ENCODE data around the gene GTPBP3.
A peak's percentile ranks its signal among the peaks of the same experiment; 100 is the strongest.

Gene GTPBP3

DNA sequence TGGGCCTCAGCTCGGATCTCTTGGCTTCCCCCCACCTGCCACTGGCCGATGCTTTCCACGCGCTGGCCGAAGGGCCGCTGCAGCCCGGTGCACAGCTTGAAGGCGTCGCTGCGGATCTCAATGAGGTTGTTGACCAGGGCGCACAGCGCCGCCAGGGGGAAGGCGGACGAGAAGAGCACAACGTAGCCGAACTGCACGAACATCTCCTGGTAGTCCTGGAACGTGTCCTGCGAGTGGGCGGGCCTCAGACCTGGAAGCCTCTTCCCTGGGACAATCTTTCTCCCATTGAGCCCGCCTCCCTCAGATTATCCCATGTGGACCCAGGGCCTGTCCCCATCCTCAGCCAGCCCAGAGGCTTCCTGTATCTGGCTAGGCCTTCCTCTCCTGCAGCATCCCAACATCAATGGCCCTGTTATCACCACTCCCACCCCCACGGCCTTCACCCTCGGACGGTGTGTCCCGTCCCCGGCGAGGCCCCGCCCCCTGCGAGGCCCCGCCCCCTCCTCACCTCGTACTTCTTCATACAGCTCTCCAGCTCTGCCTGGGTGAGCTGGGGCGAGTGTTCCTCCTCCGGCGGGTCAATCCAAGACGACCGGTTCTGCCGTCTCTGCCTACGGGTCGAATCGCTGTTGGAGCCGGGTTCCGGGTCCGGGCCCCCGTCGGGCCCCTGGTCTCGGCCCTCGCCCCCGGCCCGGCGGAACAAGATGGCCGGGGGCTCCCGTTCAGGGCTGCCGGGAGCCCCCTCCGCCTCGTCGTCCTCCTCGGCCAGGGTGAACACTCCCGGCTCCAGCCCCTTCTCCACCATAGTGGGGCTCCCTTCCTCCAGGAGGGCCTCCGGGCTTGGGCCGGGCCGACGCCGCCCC, 9.5 kb upstream of the GTPBP3 start:
- DNase-seq (ENCODE audit: low read depth), result peak; percentile 90

- no peak for DNase-seq (ENCODE audit: low read depth)
These were observed 8.6 kb upstream of the GTPBP3 start for GRCh38 chr19:17328517-17329365.

DNA sequence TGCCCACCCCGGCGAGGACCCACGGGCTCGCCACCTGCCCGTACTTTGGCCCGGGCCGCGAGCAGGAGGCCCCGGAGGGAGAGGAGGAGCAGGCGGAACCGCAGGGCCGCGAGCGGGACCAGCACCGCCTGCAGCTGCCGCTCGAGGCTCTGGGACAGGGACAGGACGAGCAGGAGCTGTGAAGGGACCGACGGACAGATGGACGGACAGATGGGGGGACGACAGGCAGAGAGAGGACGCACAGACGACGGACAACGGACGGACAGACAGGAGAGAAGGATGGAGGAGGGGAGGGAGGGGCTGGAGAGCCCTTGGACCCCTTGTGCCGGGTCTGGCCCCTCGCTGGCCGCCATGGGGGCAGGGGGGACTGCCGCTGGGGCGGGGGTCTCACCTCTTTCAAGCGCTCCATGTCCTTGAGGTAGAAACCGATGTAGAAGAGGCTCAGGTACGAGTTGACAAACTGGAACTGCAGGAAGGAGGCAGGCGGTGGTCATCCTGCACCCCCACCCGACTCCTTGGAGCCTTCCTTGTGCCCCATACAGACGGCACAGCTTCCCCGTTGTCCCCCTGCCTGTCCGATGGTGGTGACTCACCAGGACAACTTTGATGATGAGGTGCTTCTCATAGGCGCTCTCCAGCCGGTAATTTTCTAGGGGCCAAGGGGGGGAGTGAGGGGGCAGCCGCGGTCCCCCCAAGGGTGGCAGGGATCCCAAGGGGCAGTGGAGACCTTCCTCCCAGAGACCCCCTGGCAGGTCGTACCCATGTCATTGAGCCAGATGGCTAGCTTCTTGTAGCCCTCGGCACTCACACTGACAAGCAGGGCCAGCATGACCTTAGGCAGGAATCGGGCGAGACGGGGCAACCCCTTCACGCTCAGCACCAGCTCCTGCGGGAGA, 7.7 kb upstream of the GTPBP3 start:
- no peak for DNase-seq (ENCODE audit: low read depth)

DNA sequence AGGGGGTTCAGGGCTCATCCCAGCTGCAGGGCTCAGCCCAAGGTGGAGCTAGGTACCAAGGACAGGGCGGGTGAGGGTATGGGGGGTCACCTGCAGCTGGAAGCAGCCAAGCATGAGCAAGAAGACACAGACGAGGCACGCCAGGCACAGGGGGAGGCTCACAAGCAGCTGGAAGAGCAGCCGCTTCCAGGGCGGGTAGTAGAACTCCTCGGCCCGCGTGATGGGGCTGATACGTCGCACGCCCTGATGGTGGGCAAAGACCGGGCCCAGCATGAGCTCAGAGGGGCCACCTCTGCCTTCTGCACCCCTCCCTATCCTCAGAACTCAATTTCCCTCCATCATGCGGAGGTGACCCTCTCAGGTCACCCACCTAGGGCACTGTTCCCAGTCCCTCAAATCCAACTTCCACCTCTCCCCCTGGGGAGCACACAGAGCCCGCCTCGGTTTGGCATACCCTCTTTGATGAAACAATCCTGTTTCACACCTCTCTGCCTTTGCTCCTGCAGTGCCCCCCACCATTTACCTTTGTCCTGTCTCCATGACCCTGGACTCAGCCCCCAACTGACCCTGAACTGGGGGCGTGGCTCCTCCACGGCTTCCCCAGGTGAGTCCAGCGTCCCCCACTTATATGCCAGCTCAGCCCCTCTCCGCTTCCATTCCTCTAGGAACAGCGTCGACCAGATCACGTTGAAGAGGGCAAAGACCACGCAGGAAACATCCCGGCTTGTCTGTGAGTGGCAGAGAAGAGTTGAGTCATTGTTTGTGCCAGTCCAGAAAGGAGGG, 6.9 kb upstream of the GTPBP3 start:
- DNase-seq (ENCODE audit: low read depth), result no peak

GRCh38 chr19:17331045-17331558, 6.3 kb upstream of the GTPBP3 start:
- DNase-seq (ENCODE audit: low read depth), result no peak

DNA sequence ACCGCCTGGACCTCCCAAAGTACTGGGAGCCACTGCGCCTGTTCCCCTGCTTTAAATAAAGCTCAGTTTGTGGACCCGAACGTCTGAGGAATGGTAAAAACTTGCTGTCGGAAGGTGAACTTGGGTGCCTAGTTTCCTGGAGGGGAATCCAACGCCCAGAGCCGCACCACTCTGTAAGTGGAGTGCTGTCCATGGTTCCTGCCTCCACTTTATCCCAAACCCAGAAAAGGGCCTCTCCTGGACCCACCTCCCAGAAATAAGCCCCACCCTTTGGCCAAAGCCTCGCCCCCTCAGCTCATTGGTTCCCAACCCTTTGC, 5.0 kb upstream of the GTPBP3 start:
- no peak for DNase-seq (ENCODE audit: low read depth)

DNA sequence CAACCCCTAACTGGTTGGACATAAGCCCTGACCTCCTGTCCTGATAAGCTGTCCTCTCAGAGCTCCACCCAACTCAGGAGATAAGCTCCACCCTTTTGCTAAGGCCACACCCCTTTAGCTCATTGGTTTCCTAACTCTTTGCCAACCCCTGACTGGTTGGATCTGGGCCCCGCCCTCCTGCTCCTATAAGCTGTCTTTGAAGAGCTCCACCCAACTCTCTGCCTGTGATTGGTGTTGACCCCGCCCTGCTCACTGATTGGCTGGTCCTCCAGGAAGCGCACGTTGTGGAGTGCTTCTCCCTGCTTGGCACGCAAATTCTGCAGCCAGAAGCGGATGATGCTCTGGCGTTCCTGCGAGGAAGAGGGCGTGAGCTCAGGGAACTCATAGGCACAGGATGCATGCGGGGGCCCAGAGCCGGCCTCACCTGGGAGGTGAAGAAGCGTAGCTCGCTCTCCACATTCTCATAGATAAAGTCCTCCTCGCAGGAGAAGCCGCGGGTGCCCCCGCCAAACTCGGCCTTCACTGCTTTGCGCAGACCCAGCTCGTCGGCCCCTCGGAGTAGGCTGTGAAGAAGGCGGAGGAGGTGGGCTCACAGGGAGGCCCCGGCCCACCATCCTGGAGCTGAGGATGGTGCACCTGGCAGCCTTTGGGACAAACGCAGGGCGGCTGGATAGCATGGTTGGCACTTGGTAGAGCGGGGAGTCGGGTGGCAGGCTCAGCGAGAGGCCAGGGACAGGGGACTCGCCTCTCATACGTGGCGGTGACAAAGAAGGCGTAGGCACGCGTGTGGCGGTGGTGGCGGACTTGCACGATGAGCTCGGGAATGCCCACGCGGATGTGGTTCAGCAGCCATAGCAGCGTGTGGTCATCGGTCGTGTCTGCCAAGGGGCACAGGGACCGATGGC, 4.4 kb upstream of the GTPBP3 start:
- peak; percentile 75 for DNase-seq (ENCODE audit: low read depth)

DNA sequence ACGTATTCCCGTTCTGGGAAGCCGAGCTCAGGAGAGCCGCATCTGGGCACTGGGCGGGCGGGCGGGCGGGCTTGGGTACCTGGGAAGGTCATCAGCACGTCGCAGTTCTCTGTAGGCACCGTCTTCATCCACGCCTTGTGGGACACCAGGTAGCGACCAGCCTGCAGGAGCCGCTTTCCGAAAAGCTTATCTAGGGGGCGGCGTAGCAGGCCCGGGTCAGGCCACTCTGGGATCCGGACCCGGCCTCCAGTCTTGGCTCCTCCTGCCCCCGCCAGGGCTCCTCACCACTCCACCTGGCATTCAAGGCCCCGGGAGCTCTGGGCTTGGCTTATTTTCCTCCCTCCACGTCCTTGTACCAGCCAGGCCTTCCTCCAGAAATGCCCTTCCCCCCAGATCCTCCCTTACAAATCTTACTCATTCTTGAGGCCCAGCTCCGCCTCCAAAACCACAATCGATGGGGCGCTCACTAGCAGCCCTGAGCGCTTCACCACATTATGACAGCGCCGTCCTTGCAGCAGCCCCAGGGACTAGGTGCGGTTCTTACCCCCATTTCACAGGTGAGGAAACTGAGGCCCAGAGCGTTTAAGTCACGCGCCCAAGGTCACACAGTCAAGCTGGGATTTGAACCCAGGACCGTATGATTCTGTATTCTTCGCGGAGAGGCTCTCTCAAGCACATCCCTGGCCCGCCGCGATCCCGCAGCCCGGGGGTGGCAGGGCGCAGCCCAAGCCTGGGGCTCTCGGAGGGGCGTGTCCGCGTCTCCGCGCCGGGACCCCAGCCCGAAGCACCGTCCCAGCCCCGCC, 3.5 kb upstream of the GTPBP3 start:
- DNase-seq (ENCODE audit: low read depth), result peak; percentile 96

DNA sequence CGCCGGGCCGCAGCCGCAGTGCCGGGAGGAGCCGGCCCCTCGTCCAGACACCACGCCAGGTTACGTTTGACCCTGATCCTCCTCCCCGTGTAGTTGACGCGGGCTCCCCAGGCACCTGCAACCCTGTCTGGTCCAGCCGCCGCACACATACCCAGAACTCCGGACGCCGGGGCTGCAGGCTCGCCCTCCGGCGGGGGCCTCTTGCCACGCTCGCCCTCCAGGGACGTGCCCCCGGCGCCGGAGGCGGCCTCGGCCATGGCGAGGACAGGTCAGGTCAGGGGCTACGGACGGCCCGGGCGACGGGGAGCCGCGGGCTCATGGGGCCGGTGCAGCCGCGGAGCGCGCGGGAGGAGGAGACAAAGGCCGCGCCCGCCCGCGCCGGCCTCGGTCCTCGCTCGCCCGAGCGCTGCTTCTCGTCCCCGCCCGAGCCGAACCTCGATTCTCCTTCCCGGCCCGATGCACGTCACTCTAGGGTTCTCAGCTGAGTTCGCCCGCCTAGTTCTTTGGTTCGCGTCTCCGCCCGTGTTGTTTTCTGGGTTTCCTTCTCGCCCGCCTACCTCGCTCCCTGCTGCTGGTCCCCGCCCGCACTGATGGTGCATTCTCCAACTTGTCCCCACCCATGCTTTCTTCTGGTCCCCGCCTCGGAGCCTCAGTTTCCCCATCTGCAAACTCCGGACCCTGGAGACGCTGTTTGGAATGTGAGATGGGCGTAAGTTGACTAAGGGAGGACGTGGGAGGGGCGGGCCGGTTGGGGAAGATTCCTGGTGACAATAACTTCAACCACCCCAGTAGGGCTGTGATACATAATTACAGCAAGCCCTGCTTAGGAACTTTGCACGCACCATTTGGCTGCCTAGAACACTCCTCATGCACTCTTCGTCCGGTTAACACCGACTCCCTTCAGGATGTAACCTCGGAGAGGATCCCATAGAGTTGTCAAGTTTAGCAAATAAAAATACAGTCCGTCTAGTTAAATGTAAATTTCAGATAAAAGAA, 2.6 kb upstream of the GTPBP3 start, which contains the start of gene ANO8:
ANO8 (minus strand) TSS at position 442 of the 996 bp plus-strand sequence; CDS start at position 257, 185 bp downstream.
- DNase-seq (ENCODE audit: low read depth), result peak; percentile 99

DNA sequence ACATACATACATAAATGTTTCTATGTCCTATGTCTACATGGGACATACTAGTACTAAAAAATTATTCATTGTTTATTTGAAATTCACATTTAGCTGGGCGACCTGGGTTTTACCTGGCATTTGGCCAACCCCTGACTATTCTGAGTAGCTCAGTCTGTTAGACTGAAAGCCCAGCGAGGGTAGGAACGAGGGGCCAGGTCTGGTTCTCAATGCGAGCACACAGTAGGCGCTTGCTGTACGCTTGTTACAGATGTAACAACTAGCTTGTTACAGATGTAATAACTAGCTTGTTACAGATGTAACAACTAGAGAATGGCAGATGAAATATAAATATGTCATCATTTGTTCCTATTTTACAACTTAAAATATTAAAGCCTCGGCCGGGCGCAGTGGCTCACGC, 1.8 kb upstream of the GTPBP3 start:
- DNase-seq (ENCODE audit: low read depth), result no peak

DNA sequence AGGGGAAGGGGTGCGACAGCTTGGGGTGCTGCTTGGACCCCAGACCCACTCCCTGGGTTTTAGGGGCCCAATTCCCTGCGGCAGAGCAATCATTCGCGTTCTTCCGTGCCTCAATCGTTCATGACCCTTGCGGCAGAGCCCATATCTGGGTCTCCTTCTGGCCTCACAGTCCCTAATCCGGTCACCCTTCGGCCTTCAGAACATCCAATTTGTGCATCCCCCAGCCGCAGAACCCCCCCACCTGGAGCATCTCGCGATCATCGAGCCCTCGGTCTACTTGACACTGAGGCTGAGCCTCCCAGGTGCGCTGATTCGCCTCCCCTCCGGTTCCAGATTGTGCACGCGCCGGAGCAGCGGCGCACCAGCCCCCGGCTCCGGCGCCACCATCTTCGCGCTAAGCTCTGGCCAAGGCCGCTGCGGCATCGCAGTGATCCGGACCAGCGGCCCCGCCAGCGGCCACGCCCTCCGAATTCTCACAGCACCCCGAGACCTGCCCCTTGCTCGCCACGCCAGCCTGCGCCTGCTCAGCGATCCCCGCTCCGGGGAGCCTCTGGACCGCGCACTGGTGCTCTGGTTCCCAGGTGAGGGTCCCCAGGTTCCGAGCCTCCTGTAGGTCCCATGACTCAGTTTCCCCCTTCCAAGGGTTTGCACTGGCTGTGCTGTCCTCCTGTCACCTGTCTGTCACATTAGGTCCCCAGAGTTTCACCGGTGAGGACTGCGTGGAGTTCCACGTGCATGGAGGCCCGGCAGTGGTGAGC, 501 bp downstream of the GTPBP3 start:
- DNase-seq (ENCODE audit: low read depth), result no peak

GRCh38 chr19:17338433-17339078, 1.2 kb downstream of the GTPBP3 start:
- DNase-seq (ENCODE audit: low read depth), result no peak

GRCh38 chr19:17339088-17339741, 1.9 kb downstream of the GTPBP3 start:
- no peak for DNase-seq (ENCODE audit: low read depth)

DNA sequence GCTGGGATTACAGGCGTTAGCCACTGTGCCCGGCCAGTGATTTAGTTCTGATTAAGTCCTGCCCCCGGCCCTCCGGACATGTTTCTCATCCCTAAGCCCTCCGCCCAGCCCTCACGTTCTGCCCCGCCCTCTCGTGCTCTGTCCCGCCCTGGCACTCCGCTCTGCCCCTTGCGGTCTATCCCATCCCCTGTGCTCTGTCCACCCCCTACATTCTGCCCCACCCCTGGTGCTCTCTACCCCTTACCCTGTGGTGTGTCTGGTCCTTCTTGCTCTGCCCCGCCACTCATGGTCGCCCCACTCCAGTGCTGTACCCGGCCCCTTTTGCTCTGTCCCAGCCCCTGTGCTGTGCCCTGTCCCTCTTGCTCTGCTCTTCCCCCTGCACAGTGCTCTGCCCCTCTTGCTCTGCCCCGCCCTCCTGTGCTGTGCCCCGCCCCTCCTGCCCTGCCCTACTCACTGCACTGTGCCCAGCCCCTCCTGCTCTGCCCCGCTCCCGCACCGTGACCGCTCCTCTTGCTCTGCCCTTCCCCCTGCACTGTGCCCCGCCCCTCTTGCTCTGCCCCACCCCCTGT, 3.0 kb downstream of the GTPBP3 start:
- peak; percentile 57 for DNase-seq (ENCODE audit: low read depth)

DNA sequence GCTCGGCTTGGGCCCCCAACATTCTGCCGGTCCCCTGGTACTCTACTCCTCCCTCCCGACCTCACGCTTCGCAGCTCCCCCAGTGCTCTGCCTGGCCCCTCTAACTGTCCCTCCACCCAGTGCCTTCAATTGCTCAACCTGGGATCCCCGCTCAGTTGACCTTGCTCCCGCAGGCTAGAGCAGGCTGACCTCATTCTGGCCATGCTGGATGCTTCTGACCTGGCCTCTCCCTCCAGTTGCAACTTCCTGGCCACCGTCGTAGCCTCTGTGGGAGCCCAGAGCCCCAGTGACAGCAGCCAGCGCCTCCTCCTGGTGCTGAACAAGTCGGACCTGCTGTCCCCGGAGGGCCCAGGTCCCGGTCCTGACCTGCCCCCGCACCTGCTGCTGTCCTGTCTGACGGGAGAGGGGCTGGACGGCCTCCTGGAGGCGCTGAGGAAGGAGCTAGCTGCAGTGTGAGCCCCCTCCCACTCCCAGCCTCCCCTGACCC, 3.6 kb downstream of the GTPBP3 start:
- DNase-seq (ENCODE audit: low read depth), result peak; percentile 39

DNA sequence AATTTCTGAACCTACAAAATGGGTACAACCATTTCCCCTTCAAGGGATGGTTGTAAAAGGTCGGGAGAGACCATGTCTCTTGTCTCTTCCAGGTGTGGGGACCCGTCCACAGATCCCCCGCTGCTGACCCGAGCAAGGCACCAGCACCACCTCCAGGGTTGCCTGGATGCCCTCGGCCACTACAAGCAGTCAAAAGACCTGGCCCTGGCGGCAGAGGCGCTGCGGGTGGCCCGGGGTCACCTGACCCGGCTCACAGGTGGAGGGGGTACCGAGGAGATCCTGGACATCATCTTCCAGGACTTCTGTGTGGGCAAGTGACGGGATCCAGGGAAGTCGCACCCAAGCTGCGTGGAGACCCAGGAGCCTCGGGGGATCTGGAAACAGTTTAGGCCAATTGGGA, 4.0 kb downstream of the GTPBP3 start:
- no peak for DNase-seq (ENCODE audit: low read depth)

All from amniotic epithelial cell (primary cell).